DOHH2 (cell line): ENCODE measurements around the gene IFITM1.
"Not testable (repeated sequence)": the region's sequence is repeated elsewhere in the genome, so short reads cannot be mapped to it uniquely, and the experiment has no call there.

ENCODE experiments used
- H3F3A ChIP-seq: fragments of 200-600 bp; sonication (generic), shearing (Covaris generic); 2 replicates; pipeline ENCODE4 v1.6.0; 2016; ENCODE audit warnings: antibody characterized with exemption, mild to moderate bottlenecking; ENCODE audit not compliant: control insufficient read depth, insufficient read depth
- H3K27ac ChIP-seq: fragments of 200-600 bp; sonication (generic); 2 replicates; pipeline ENCODE4 v1.5.1; 2014; ENCODE audit warnings: low read depth, mild to moderate bottlenecking, low read length, moderate library complexity
- H3K27me3 ChIP-seq: fragments of 200-600 bp; sonication (generic); 2 replicates; pipeline ENCODE4 v1.6.1; 2014; ENCODE audit warnings: mild to moderate bottlenecking, low read length, mixed read lengths; ENCODE audit not compliant: control insufficient read depth
- H3K36me3 ChIP-seq: fragments of 200-600 bp; sonication (generic); 2 replicates; pipeline ENCODE4 v1.6.1; 2014; ENCODE audit warnings: mild to moderate bottlenecking, low read length, moderate library complexity, mixed read lengths; ENCODE audit not compliant: control insufficient read depth
- H3K4me1 ChIP-seq: fragments of 200-600 bp; sonication (generic); 2 replicates; pipeline ENCODE4 v1.6.1; 2014; ENCODE audit warnings: mild to moderate bottlenecking, low read length, mixed read lengths; ENCODE audit not compliant: control insufficient read depth
- H3K4me2 ChIP-seq: fragments of 200-600 bp; sonication (generic); 2 replicates; pipeline ENCODE4 v1.6.0; 2014; ENCODE audit warnings: mild to moderate bottlenecking, low read length, moderate library complexity
- H3K4me3 ChIP-seq: fragments of 200-600 bp; sonication (generic); 2 replicates; pipeline ENCODE4 v1.5.1; 2014; ENCODE audit warnings: mild to moderate bottlenecking, low read length, mixed read lengths
- H3K79me2 ChIP-seq: fragments of 200-600 bp; sonication (generic); 2 replicates; pipeline ENCODE4 v1.6.1; 2014; ENCODE audit warnings: mild to moderate bottlenecking, low read length, mixed read lengths; ENCODE audit not compliant: control insufficient read depth
- H3K9me2 ChIP-seq: fragments of 200-600 bp; sonication (generic); replicated peaks from 2 replicates; pipeline ENCODE4 v1.6.1; 2014; ENCODE audit warnings: mild to moderate bottlenecking, low read length, mixed read lengths; ENCODE audit not compliant: control insufficient read depth
- H3K9me3 ChIP-seq: fragments of 200-600 bp; sonication (generic); 2 replicates; pipeline ENCODE4 v1.6.1; 2014; ENCODE audit warnings: antibody characterized with exemption, low read length, mixed read lengths; ENCODE audit not compliant: control insufficient read depth, insufficient read depth
- H4K20me1 ChIP-seq: fragments of 200-600 bp; sonication (generic); 2 replicates; pipeline ENCODE4 v1.6.0; 2014; ENCODE audit warnings: low read depth, mild to moderate bottlenecking, antibody characterized with exemption, low read length, moderate library complexity; ENCODE audit not compliant: control insufficient read depth, insufficient read depth
- CTCF ChIP-seq: fragments of 200-600 bp; sonication (generic); IDR thresholded peaks from one replicate; pipeline ENCODE4 v1.5.1; 2014; ENCODE audit warnings: antibody characterized with exemption, mild to moderate bottlenecking, low read depth, low read length; ENCODE audit not compliant: poor library complexity, severe bottlenecking
- EZH2phosphoT487 ChIP-seq: fragments of 200-600 bp; sonication (generic); IDR thresholded peaks from 2 replicates; pipeline ENCODE4 v1.6.1; 2017; ENCODE audit warnings: borderline replicate concordance, mild to moderate bottlenecking, antibody characterized with exemption, low read length, moderate library complexity, mixed read lengths

Gene IFITM1

DNA sequence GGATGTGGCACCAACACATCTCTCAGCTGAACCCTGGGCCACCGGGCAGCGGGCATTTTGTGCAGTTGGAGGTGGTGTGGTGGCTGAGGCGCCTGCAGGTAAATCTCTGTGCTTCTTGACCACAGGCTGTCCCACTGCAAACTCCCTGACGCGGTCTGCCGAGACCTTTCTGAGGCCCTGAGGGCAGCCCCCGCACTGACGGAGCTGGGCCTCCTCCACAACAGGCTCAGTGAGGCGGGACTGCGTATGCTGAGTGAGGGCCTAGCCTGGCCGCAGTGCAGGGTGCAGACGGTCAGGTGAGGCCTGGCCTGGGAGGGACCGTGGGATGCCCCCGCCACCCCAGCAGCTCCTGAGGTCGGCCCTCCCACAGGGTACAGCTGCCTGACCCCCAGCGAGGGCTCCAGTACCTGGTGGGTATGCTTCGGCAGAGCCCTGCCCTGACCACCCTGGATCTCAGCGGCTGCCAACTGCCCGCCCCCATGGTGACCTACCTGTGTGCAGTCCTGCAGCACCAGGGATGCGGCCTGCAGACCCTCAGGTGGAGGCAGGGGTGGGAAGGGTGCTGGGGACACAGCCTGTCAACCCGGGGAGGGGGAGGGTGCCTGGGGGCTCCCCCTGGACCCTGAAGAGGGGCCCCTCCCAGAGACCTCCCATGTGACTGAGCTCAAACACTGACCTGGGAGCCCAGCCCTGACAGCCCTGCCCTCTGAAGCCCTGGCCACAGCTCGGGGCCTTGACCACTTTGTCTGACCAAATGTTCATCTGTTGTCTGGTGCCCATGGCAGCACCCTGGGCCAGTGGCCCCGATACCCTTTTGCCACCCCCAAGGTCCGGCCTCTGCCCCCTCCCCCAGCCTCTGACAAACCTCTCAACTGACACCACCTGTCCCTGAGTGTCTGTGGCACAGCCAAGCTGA lies 29.5 kb upstream of the IFITM1 start:
- Histone ChIP-seq H3F3A (no peaks in the 10 kb centered on the region), H4K20me1 (no peaks in the 10 kb centered on the region), H3K27me3 (peaks cover 20% of the 10 kb centered on the region), H3K4me1 (peaks cover 26% of the 10 kb centered on the region), H3K4me3 (no peak overlapping the region), H3K4me2 (no peak overlapping the region), H3K9me3 (no peaks in the 10 kb centered on the region), H3K79me2 (no peaks in the 10 kb centered on the region), H3K27ac (no peak overlapping the region), H3K36me3 (no peaks in the 10 kb centered on the region), H3K9me2 (no peaks in the 10 kb centered on the region)
- TF ChIP-seq CTCF (no peak), EZH2phosphoT487 (no peak)

DNA sequence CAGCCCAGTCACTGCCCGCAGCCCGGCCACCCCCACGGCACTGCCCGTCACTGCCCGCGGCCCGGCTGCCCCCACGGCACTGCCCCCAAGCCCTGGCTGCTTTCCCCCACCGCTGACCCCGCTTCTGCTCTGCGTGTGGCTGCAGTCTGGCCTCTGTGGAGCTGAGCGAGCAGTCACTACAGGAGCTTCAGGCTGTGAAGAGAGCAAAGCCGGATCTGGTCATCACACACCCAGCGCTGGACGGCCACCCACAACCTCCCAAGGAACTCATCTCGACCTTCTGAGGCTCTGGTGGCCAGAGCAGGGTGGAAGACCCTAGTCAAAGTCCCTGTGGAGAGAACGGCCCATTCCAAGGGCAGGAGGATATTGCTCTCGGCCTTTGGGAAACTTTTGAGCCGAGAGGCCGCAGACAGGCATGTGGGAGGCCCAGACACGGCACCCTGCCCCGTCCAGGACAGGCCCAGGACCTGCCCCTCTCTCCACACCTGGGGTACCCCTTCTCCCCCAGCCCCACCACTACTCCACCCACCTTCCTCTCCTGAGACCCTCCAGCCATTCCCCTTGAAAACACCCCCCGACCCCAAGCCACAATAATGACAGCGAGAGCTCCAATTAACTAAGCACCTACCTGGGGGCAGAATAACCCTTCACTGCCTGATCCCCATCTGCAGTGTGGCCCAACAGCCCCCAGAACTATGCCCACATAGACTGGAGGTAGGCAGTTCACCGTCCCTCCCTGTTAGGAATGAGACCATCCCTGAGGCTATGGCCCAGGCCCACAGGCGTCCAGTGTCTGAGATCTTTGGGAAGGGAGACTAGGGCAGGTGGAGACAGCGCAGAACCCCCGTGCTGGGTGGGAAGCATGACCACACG lies 28.6 kb upstream of the IFITM1 start:
- H3F3A ChIP-seq: no peaks in the 10 kb centered on the region
- H3K36me3 ChIP-seq: no peaks in the 10 kb centered on the region
- no peak overlapping the region for H3K4me3 ChIP-seq
- H3K9me3 ChIP-seq: no peaks in the 10 kb centered on the region
- TF ChIP-seq EZH2phosphoT487 (no peak), CTCF (no peak)
- H3K27me3 ChIP-seq: peaks cover 20% of the 10 kb centered on the region
- H3K27ac ChIP-seq: no peak overlapping the region
- no peak overlapping the region for H3K4me2 ChIP-seq
- peaks cover 35% of the 10 kb centered on the region for H3K4me1 ChIP-seq
- H3K79me2 ChIP-seq: no peaks in the 10 kb centered on the region
- H4K20me1 ChIP-seq: no peaks in the 10 kb centered on the region
- no peaks in the 10 kb centered on the region for H3K9me2 ChIP-seq

GRCh38 chr11:285894-286220 lies 28.0 kb upstream of the IFITM1 start:
- H3K9me2 ChIP-seq: no peaks in the 10 kb centered on the region
- no peaks in the 10 kb centered on the region for H3F3A ChIP-seq
- TF ChIP-seq CTCF: no peak
- no peak for TF ChIP-seq EZH2phosphoT487
- peaks cover 20% of the 10 kb centered on the region for H3K27me3 ChIP-seq
- H3K9me3 ChIP-seq: no peaks in the 10 kb centered on the region
- H4K20me1 ChIP-seq: no peaks in the 10 kb centered on the region
- H3K4me3 ChIP-seq: no peak overlapping the region
- no peaks in the 10 kb centered on the region for H3K36me3 ChIP-seq
- H3K4me2 ChIP-seq: no peak overlapping the region
- H3K4me1 ChIP-seq: peaks cover 38% of the 10 kb centered on the region
- no peak overlapping the region for H3K27ac ChIP-seq
- no peaks in the 10 kb centered on the region for H3K79me2 ChIP-seq

DNA sequence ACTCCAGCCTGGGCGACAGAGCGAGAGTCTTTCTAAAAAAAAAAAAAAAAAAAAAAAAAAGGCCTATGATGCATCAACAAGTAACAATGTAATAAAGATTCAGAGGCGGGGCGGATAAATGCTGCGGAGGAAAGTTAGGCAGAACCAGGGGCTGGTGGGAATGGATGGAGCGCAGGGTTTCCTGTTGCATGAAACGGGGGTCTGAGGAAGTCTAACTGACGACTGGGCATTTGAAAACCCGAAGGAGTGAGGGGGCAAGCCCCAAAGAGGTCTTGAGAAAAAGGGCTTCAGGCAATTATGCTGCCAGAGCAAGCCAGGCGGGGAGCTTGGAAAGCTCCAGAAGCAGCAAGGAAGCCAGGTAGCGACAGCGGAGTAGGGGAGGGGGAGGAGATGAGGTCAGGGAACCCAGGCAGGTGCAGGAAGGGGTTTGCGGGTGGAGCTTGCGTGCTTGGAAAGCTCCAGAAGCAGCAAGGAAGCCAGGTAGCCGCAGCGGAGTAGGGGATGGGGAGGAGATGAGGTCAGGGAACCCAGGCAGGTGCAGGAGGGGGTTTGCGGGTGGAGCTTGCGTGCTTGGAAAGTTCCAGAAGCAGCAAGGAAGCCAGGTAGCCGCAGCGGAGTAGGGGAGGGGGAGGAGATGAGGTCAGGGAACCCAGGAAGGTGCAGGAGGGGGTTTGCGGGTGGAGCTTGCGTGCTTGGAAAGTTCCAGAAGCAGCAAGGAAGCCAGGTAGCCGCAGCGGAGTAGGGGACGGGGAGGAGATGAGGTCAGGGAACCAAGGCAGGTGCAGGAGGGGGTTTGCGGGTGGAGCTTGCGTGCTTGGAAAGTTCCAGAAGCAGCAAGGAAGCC lies 26.6 kb upstream of the IFITM1 start:
- H3K4me3 ChIP-seq, H3K79me2 ChIP-seq, H3K36me3 ChIP-seq, H4K20me1 ChIP-seq, H3K27ac ChIP-seq, H3K9me3 ChIP-seq, H3K9me2 ChIP-seq, H3F3A ChIP-seq: not testable (repeated sequence)
- Histone ChIP-seq H3K27me3 (peaks cover 20% of the 10 kb centered on the region), H3K4me2 (peak overlapping the region; percentile 93; the same call in 1 of the 2 replicates), H3K4me1 (peaks cover 38% of the 10 kb centered on the region)
